ENCODE data around the gene LCE3E. TPM values are rescaled to one million over a fixed set of nuclear protein-coding genes. Genes with fewer than 3 reads are reported as not detected.

Gene LCE3E
- total and polyA plus RNA-seq, 4 donors = not detected

GRCh38 chr1:152535774-152536173, 30.8 kb downstream of the LCE3E start:
- H3K9ac ChIP-seq (ENCODE audit: insufficient read depth in 1 of 2, low read length in 2 of 2) = no peak overlapping the region
- no peak overlapping the region for H3K27ac ChIP-seq (ENCODE audit: low read depth in 1 of 2, low read length in 1 of 2)
- ATAC-seq (ENCODE audit: insufficient read depth, low FRiP score) (no peak), DNase-seq (no peak)
- WGBS, 2 donors = 73 to 74% methylated on average over 3 of the region's 3 CpGs
- no peaks in the 10 kb centered on the region for H3K4me1 ChIP-seq (ENCODE audit: control insufficient read depth in 5 of 5, insufficient read depth in 5 of 5, low read length in 5 of 5)
- H3K9me3 ChIP-seq (ENCODE audit: control insufficient read depth in 4 of 4, insufficient read depth in 3 of 4, low read length in 3 of 4) = no peaks in the 10 kb centered on the region
- no peaks in the 10 kb centered on the region for H3K27me3 ChIP-seq (ENCODE audit: control insufficient read depth in 3 of 3, insufficient read depth in 3 of 3, low read length in 2 of 3)
- H3K36me3 ChIP-seq (ENCODE audit: control insufficient read depth in 4 of 4, insufficient read depth in 4 of 4, low read length in 4 of 4) = no peaks in the 10 kb centered on the region
- no peak for TF ChIP-seq CTCF (IDR thresholded peaks at IDR 0.05; ENCODE audit: control extremely low read depth, extremely low read depth)
- no peak overlapping the region for H3K4me3 ChIP-seq

- DNase-seq = peak in 1 of 3 donors; percentile 4
- WGBS, 2 donors = 25 to 26% methylated on average over 7 of the region's 7 CpGs
- no peak for TF ChIP-seq CTCF (IDR thresholded peaks at IDR 0.05; ENCODE audit: control extremely low read depth, extremely low read depth)
- Histone ChIP-seq H3K4me1 (ENCODE audit: control insufficient read depth in 5 of 5, insufficient read depth in 5 of 5, low read length in 5 of 5) (no peaks in the 10 kb centered on the region), H3K27ac (ENCODE audit: low read depth in 1 of 2, low read length in 1 of 2) (no peak overlapping the region), H3K27me3 (ENCODE audit: control insufficient read depth in 3 of 3, insufficient read depth in 3 of 3, low read length in 2 of 3) (no peaks in the 10 kb centered on the region), H3K4me3 (no peak overlapping the region), H3K9me3 (ENCODE audit: control insufficient read depth in 4 of 4, insufficient read depth in 3 of 4, low read length in 3 of 4) (no peaks in the 10 kb centered on the region), H3K9ac (ENCODE audit: insufficient read depth in 1 of 2, low read length in 2 of 2) (no peak overlapping the region), H3K36me3 (ENCODE audit: control insufficient read depth in 4 of 4, insufficient read depth in 4 of 4, low read length in 4 of 4) (no peaks in the 10 kb centered on the region)
- no peak for ATAC-seq (ENCODE audit: insufficient read depth, low FRiP score)
These were observed 33.1 kb downstream of the LCE3E start for GRCh38 chr1:152533327-152533938.

GRCh38 chr1:152525080-152525641, 41.4 kb downstream of the LCE3E start:
- DNase-seq (no peak), ATAC-seq (ENCODE audit: insufficient read depth, low FRiP score) (no peak)
- no peak overlapping the region for H3K9ac ChIP-seq (ENCODE audit: insufficient read depth in 1 of 2, low read length in 2 of 2)
- no peak for TF ChIP-seq CTCF (IDR thresholded peaks at IDR 0.05; ENCODE audit: control extremely low read depth, extremely low read depth)
- no peak overlapping the region for H3K4me3 ChIP-seq
- H3K27me3 ChIP-seq (ENCODE audit: control insufficient read depth in 3 of 3, insufficient read depth in 3 of 3, low read length in 2 of 3) = no peaks in the 10 kb centered on the region
- WGBS, 2 donors = 28 to 53% methylated on average over 1 of the region's 1 CpG
- peaks cover 0 to 4% (median 0%) of the 10 kb centered on the region in 4 donors for H3K9me3 ChIP-seq (ENCODE audit: control insufficient read depth in 4 of 4, insufficient read depth in 3 of 4, low read length in 3 of 4)
- H3K36me3 ChIP-seq (ENCODE audit: control insufficient read depth in 4 of 4, insufficient read depth in 4 of 4, low read length in 4 of 4) = no peaks in the 10 kb centered on the region
- H3K27ac ChIP-seq (ENCODE audit: low read depth in 1 of 2, low read length in 1 of 2) = no peak overlapping the region
- no peaks in the 10 kb centered on the region for H3K4me1 ChIP-seq (ENCODE audit: control insufficient read depth in 5 of 5, insufficient read depth in 5 of 5, low read length in 5 of 5)
